ENCODE measurements around the gene SF3B2.
"Not testable (repeated sequence)": the region's sequence is repeated elsewhere in the genome, so short reads cannot be mapped to it uniquely, and the experiment has no call there.

The SF3B2 gene

GRCh38 chr11:66112601-66113499, 60.7 kb downstream of the SF3B2 start:
- no peak for DNase-seq

- DNase-seq: not testable (repeated sequence)
These were observed 62.8 kb downstream of the SF3B2 start for GRCh38 chr11:66114957-66115356.

- DNase-seq: no peak
These were observed 63.6 kb downstream of the SF3B2 start for GRCh38 chr11:66115638-66116301.

GRCh38 chr11:66116576-66117361, 64.6 kb downstream of the SF3B2 start:
- no peak for DNase-seq

- no peak for DNase-seq
These were observed 66.7 kb downstream of the SF3B2 start for GRCh38 chr11:66118847-66119246.

Measured in activated T-cell treated with anti-CD3 and anti-CD28 coated beads for 4 hours (primary cell).